ENCODE data around the gene ZNF785. TPM values are rescaled to one million over a fixed set of nuclear protein-coding genes. Genes with fewer than 3 reads are reported as not detected.
A peak's percentile ranks its signal among the peaks of the same experiment; 100 is the strongest.

The ZNF785 gene
- total RNA-seq, 1 donor: 8.1 TPM

DNA sequence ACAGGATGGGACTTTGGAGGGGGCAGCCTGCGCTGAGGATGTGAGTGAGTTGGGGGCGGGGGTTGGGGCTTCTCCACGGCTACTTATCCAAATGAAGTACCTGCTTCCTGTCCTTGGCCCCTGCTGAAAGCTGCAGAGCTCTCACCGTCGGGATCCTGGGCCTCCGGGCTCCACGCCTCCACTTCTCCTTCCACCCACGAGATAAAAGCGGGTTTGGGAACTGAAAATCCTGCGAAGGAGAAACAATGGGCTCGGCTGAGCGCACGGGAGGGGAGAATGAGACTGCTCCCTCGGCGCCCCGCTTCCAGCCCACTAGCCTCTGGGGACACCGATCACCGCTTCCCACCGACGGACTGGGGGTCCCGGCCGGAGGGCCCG lies 486 bp downstream of the ZNF785 start:
- H3K4me3 ChIP-seq (ENCODE audit: low read depth, low read length): peak overlapping the region; percentile 92
- no peak for DNase-seq (ENCODE audit: low read depth)
- TF ChIP-seq, protein P1, sequence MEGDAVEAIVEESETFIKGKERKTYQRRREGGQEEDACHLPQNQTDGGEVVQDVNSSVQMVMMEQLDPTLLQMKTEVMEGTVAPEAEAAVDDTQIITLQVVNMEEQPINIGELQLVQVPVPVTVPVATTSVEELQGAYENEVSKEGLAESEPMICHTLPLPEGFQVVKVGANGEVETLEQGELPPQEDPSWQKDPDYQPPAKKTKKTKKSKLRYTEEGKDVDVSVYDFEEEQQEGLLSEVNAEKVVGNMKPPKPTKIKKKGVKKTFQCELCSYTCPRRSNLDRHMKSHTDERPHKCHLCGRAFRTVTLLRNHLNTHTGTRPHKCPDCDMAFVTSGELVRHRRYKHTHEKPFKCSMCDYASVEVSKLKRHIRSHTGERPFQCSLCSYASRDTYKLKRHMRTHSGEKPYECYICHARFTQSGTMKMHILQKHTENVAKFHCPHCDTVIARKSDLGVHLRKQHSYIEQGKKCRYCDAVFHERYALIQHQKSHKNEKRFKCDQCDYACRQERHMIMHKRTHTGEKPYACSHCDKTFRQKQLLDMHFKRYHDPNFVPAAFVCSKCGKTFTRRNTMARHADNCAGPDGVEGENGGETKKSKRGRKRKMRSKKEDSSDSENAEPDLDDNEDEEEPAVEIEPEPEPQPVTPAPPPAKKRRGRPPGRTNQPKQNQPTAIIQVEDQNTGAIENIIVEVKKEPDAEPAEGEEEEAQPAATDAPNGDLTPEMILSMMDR (IDR thresholded peaks at IDR 0.05; ENCODE audit: insufficient read depth, low read length): no peak

DNA sequence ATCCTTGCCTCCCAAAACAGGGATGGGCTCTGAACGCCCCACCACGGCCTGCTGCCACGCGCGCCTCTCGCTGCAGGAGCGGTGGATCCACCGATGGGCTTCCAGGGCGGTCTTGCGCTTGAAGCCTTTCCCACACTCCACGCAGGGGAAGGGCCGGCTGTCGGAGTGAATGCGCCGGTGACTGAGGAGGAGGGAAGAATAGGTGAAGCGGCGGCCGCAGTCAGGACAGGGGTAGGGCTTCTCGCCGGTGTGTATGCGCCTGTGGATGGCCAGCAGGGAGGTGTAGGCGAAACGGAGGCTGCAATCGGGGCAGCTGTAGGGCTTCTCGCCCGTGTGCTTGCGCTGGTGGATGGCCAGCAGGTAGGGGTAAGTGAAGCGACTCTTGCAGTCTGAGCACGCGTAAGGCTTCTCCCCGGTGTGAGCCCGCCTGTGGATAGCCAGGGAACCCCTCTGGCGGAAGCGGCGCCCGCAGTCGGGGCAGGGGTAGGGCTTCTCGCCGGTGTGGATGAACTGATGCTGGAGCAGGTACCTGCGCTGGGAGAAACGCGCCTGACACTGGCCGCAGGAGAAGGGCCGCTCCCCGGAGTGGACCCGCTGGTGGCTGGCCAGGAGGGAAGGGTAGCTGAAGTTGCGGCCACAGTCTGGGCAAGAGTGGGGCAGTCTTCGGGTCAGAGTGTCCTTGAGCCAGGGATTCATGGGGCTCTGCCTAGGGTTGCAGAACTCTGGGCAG lies 2.7 kb downstream of the ZNF785 start:
- no peak overlapping the region for H3K4me3 ChIP-seq (ENCODE audit: low read depth, low read length)
- DNase-seq (ENCODE audit: low read depth): no peak
- TF ChIP-seq, protein P1 (IDR thresholded peaks at IDR 0.05; ENCODE audit: insufficient read depth, low read length): no peak

DNA sequence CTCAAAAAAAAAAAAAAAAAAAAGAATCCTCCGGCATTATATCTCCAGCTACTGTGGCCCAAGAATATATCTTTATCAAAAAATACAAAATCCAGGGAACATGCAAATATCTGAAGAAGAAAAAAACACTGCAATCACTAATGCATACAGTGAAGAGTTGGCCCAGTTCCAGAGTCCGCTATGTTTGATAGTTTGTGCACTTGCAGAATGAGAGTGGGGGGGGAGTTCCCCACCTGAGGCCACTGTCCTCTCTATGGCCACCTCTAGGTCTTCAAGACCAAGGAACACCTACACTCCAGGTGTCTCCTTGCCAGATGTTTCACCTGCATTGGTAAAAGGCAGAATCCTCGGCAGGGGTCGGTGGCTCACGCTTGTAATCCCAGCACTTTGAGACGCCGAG lies 4.0 kb downstream of the ZNF785 start:
- TF ChIP-seq, protein P1 (IDR thresholded peaks at IDR 0.05; ENCODE audit: insufficient read depth, low read length): no peak
- no peak for DNase-seq (ENCODE audit: low read depth)
- H3K4me3 ChIP-seq (ENCODE audit: low read depth, low read length): no peak overlapping the region

DNA sequence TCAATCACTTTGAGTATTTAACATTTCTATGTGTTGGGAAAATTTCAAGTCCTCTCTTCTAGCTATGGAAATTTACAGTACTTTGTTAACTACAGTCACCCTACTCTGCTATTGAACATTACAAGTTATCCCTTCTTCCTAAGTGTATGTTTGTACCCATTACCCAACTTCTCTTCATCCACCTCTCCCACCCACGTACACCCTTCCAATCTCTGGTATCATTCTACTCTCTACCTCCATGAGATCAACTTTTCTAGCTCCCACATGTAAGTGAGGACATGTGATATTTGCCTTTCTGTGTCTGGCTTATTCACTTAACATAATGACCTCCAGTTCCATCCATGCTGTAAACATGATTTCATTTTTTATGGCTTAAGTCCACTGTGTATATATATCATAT lies 10.8 kb downstream of the ZNF785 start:
- no peak overlapping the region for H3K4me3 ChIP-seq (ENCODE audit: low read depth, low read length)
- DNase-seq (ENCODE audit: low read depth): no peak
- TF ChIP-seq, protein P1 (IDR thresholded peaks at IDR 0.05; ENCODE audit: insufficient read depth, low read length): no peak

DNA sequence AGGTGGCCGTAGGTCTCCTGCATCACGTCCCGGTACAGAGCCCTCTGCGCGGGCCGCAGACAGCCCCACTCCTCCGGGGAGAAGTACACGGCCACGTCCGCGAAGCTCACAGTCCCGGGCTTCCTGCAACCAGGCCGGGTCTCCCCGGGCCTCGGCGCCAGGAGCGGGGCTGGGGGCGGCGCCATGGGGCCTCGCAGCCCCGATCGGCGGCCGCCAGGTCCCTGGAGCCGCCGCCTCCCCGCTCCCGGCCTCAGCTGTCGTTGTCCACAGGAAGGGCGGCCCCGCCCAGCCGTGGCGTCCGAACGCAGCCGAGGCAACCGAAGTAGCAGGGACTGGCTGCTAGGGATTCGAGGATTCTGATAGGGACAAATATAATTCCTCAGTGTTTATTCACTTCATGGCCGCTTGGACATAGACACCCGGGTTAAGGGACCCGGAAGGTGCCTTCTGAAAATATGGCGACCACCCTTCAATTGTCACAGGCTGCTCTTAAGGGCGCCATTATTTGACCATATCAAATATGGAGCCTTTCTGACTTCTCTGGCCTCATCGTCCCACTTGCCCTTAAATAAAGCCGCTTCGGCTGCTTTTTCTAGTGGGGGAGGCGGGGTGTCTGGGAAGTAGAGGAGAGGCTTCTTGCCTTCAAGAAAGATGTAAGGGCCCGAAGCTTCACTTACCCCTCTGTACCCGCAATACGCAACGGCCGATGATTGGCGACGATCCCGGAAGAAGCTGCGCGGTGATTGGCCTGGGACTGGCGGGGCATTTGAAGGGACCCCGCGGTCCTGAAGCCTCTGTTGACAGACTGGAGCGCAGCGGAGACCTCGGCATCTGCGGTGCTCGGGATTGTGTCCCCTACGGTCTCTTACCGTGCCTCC lies 13.8 kb downstream of the ZNF785 start, which contains the start of gene ZNF688:
TSS of gene ZNF688 (minus strand) at position 270 of the 878 bp plus-strand sequence. CDS start at position 185, 85 bp downstream.
- DNase-seq (ENCODE audit: low read depth): peak; percentile 98
- H3K4me3 ChIP-seq (ENCODE audit: low read depth, low read length): peak within 1 kb of the TSS; percentile 76
- TF ChIP-seq, protein P1 (IDR thresholded peaks at IDR 0.05; ENCODE audit: insufficient read depth, low read length): no peak

DNA sequence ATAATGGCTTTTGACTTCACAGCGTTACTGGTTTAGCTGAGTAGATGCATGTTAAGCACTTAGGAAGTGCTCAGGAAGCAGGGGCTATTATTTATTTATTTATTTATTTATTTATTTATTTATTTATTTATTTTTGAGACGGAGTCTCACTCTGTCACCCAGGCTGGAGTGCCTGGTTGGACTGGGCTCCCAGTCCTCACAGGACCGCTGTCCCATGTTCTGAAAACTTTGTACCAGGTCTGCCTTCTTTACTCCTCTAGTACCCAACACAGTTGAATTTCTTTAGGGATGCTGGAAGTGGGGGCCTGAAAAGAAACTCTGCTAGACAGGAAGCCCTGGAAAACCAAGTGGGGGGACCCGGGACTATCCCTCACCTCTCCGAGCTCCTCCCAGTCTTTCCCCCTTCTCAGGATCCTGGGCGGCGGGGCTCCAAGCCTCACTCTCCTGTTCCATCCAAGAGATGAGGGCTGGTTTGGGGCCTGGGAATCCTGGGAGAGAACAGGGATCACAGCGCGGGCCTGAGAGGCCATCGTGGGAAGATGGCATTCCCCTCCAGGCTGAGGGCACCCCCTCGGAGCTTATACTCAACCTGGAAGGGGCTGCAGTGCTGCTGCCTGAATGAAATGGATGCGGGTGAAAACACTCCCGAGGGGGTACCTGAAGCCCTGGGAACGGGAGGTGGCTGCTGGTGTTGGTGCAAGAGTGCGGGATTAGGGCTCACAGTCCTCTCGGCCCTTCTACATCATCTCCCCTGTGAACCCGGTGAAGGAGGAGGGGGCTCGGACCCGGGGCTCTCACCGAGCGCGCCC lies 14.7 kb downstream of the ZNF785 start:
- peak overlapping the region; percentile 76 for H3K4me3 ChIP-seq (ENCODE audit: low read depth, low read length)
- DNase-seq (ENCODE audit: low read depth): peak; percentile 25
- TF ChIP-seq, protein P1 (IDR thresholded peaks at IDR 0.05; ENCODE audit: insufficient read depth, low read length): no peak

Measured in fibroblast of the aortic adventitia (primary cell).